ENCODE measurements around the gene VSTM2L. TPM values are rescaled to one million over a fixed set of nuclear protein-coding genes. Genes with fewer than 3 reads are reported as not detected.

The VSTM2L gene
- total RNA-seq, 1 donor from 2014 or later: 2.9 TPM

DNA sequence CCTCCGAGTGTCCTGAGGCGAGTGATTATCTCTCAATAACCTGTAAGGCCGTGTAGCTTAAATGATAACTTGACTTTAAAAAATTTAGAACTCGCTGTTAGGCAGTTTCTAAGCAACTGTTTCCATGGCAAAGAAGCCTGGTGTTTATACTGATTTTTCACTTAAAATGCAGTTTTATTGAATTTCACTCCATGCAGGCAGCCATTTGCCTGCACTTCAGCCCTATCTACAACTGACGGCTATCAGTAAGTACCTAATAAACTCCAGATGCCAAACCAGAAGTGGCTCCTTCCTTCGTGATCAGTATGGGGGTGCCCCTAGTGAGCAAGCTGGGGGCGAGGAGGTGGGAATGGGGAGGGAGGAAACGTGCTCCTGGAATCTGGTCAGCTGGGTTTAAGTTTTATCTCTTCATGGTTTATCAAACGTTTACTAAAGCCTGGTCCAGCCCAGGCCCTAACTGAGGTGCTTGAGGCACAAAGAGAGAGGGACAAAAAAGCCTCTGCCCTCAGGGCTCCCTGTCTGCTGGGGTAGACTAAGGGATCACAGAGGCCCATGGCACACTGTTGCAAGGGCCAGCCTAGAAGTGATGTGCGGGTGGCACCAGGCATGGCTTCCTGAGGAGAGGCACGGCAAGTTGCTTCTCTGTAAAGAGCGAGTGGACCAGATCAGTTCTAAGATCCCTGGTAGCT, 84.8 kb downstream of the VSTM2L start:
- Histone ChIP-seq H4K20me1 (ENCODE audit: low read depth) (peaks cover 5% of the 10 kb centered on the region), H3K9ac (no peak overlapping the region), H3F3A (ENCODE audit: low read depth) (peaks cover 16% of the 10 kb centered on the region), H3K79me2 (ENCODE audit: low read depth) (no peaks in the 10 kb centered on the region), H3K27ac (peak overlapping the region; percentile 50), H3K9me3 (ENCODE audit: low read depth) (no peaks in the 10 kb centered on the region), H2AFZ (replicated peaks) (no peak overlapping the region), H3K4me1 (peaks cover 19% of the 10 kb centered on the region), H3K27me3 (no peaks in the 10 kb centered on the region), H3K36me3 (no peaks in the 10 kb centered on the region), H3K4me2 (peak overlapping the region; percentile 21), H3K4me3 (no peak overlapping the region)
- no peaks in the 10 kb centered on the region for H3K27me3 Mint-ChIP-seq (ENCODE audit: insufficient read depth, low read depth)
- peaks cover 13% of the 10 kb centered on the region for H3K36me3 Mint-ChIP-seq
- TF ChIP-seq EZH2phosphoT487 (IDR thresholded peaks at IDR 0.05) (no peak), EZH2 (IDR thresholded peaks at IDR 0.05) (no peak)
- TF ChIP-seq, protein P1, sequence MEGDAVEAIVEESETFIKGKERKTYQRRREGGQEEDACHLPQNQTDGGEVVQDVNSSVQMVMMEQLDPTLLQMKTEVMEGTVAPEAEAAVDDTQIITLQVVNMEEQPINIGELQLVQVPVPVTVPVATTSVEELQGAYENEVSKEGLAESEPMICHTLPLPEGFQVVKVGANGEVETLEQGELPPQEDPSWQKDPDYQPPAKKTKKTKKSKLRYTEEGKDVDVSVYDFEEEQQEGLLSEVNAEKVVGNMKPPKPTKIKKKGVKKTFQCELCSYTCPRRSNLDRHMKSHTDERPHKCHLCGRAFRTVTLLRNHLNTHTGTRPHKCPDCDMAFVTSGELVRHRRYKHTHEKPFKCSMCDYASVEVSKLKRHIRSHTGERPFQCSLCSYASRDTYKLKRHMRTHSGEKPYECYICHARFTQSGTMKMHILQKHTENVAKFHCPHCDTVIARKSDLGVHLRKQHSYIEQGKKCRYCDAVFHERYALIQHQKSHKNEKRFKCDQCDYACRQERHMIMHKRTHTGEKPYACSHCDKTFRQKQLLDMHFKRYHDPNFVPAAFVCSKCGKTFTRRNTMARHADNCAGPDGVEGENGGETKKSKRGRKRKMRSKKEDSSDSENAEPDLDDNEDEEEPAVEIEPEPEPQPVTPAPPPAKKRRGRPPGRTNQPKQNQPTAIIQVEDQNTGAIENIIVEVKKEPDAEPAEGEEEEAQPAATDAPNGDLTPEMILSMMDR (IDR thresholded peaks at IDR 0.05): no peak
- peaks cover 55% of the 10 kb centered on the region for H3K4me1 Mint-ChIP-seq
- H3K27ac Mint-ChIP-seq: peak overlapping the region; percentile 98
- no peak for DNase-seq (ENCODE audit: low spot score)
- H3K4me3 Mint-ChIP-seq: peak overlapping the region; percentile 57
- no peaks in the 10 kb centered on the region for H3K9me3 Mint-ChIP-seq

DNA sequence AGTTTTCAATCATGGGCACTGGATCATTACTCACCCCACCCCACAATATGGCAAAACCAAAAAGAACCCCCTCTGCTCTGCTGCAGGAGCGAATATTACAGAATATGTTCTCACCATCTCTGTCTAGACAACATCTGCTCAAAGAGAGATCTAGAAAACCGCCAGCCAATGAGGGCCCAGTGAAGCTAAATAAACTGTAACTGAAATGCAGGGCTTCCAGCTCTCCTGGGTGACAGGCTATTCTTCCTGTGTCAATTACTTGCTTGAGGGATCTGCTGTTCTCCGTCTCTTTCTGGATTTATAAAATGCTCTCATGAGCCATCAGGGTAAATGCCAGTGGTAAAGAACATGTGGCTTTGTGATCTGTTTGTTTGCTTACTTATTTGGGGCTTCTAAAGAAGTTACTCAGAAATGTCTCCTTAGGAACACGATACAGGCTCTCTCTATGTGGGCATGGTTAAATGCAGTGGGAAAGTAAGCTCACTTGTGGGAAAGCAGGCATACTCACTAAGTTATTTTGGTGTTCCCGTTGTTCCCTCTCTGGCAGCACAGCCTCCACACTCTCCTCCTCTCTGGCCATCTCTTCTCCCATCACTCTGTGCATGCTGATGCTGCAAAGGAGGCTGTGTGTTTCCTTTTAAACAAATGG, 85.5 kb downstream of the VSTM2L start:
- TF ChIP-seq EZH2phosphoT487 (IDR thresholded peaks at IDR 0.05) (no peak), EZH2 (IDR thresholded peaks at IDR 0.05) (no peak)
- TF ChIP-seq, protein P1 (IDR thresholded peaks at IDR 0.05): no peak
- H3K27me3 Mint-ChIP-seq (ENCODE audit: insufficient read depth, low read depth): no peaks in the 10 kb centered on the region
- Histone ChIP-seq H4K20me1 (ENCODE audit: low read depth) (peaks cover 5% of the 10 kb centered on the region), H3K9ac (no peak overlapping the region), H3K4me1 (peaks cover 19% of the 10 kb centered on the region), H3K79me2 (ENCODE audit: low read depth) (no peaks in the 10 kb centered on the region), H3K36me3 (no peaks in the 10 kb centered on the region), H3K27ac (no peak overlapping the region), H3K9me3 (ENCODE audit: low read depth) (no peaks in the 10 kb centered on the region), H3K27me3 (no peaks in the 10 kb centered on the region), H2AFZ (replicated peaks) (no peak overlapping the region), H3F3A (ENCODE audit: low read depth) (peaks cover 17% of the 10 kb centered on the region), H3K4me2 (no peak overlapping the region), H3K4me3 (no peak overlapping the region)
- H3K4me1 Mint-ChIP-seq: peaks cover 57% of the 10 kb centered on the region
- H3K36me3 Mint-ChIP-seq: peaks cover 9% of the 10 kb centered on the region
- DNase-seq (ENCODE audit: low spot score): no peak
- peak overlapping the region; percentile 0 for H3K27ac Mint-ChIP-seq
- no peaks in the 10 kb centered on the region for H3K9me3 Mint-ChIP-seq
- no peak overlapping the region for H3K4me3 Mint-ChIP-seq

DNA sequence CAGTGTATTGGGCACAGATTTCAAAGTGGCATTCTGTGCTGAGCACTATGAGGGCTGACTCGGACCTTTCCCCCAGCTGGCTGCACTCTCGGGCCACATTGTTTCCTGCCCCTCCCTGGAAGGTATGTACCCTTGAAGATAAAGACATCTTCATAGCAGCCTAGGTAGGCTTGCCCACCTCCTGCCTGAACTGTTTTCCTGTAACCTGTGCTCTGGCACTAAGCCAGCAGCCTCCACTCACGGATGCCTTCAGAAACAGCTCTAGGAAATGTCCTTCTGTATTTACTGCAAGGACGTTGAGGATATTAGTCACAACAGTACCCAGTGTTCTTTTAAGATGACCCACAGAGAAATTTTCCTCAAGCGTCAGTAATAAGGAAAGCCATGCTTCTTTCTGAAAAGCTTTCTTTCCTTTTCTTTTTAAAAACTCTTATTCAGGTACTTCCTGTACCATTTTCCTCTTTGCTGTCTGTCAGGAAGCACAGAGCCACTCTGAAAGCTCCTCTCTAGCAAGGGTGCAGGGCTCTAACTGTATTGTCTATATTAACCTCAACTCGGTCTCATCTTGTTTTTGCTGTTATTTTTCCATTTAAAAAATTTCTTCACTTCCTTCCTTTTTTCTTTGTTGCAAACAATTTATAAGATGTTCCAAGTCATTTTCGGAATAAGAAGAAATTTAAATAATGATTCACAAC, 86.8 kb downstream of the VSTM2L start:
- Histone ChIP-seq H3K36me3 (no peaks in the 10 kb centered on the region), H3K9me3 (ENCODE audit: low read depth) (no peaks in the 10 kb centered on the region), H3K27me3 (no peaks in the 10 kb centered on the region), H2AFZ (replicated peaks) (no peak overlapping the region), H3K9ac (no peak overlapping the region), H3K27ac (no peak overlapping the region), H4K20me1 (ENCODE audit: low read depth) (peaks cover 5% of the 10 kb centered on the region), H3K4me1 (peaks cover 19% of the 10 kb centered on the region), H3K4me2 (no peak overlapping the region), H3K4me3 (no peak overlapping the region), H3K79me2 (ENCODE audit: low read depth) (no peaks in the 10 kb centered on the region), H3F3A (ENCODE audit: low read depth) (peaks cover 22% of the 10 kb centered on the region)
- Mint-ChIP-seq H3K27me3 (ENCODE audit: insufficient read depth, low read depth) (no peaks in the 10 kb centered on the region), H3K36me3 (peaks cover 12% of the 10 kb centered on the region), H3K27ac (peak overlapping the region; percentile 91), H3K9me3 (no peaks in the 10 kb centered on the region), H3K4me1 (peaks cover 52% of the 10 kb centered on the region), H3K4me3 (no peak overlapping the region)
- no peak for DNase-seq (ENCODE audit: low spot score)
- no peak for TF ChIP-seq EZH2 (IDR thresholded peaks at IDR 0.05)
- TF ChIP-seq, protein P1 (IDR thresholded peaks at IDR 0.05): no peak
- no peak for TF ChIP-seq EZH2phosphoT487 (IDR thresholded peaks at IDR 0.05)
